ENCODE results near the gene FILIP1.

GRCh38 chr6:75483136-75483952 lies 10.3 kb downstream of the FILIP1 start:
- TF ChIP-seq POLR2AphosphoS5 (IDR thresholded peaks at IDR 0.05; ENCODE audit: low read depth, low read length), result no peak
- TF ChIP-seq TAF1 (IDR thresholded peaks at IDR 0.05; ENCODE audit: borderline replicate concordance, insufficient read depth, low read length), result no peak

Measured in PFSK-1 (cell line).